ENCODE results near the gene STAP1. TPM values are rescaled to one million over a fixed set of nuclear protein-coding genes. Genes with fewer than 3 reads are reported as not detected.

STAP1 gene
- total and polyA plus RNA-seq, 12 donors = 0.15 to 0.97 TPM; not detected in 10

DNA sequence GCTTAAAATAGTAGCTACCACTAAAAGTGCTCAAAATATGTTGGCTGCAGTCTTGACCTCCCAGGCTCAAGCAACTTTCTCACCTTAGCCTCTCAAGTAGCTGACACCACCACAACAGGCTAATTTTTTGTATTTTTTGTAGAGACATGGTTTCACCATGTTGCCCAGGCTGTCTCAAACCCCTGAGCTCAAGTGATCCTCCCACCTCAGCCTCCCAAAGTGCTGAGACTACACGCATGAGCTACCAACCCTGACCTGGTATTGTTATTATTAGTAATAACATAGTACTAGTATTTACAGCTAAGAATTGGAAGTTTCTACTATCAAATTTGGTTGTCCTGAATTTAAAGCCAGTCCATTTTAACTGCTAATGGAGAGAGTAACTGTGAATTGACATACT is 18.0 kb downstream of the STAP1 start:
- 93 to 95% methylated on average over 1 of the region's 1 CpG for WGBS, 2 donors
- Histone ChIP-seq H3K4me3 (no peak overlapping the region), H3K9me3 (no peaks in the 10 kb centered on the region), H3K36me3 (no peaks in the 10 kb centered on the region), H3K4me1 (no peaks in the 10 kb centered on the region), H3K27ac (no peak overlapping the region), H3K27me3 (no peaks in the 10 kb centered on the region)
- intact Hi-C loops (cut with DNase I) = no loop called here
- DNase-seq (no peak), ATAC-seq (no peak)
- TF ChIP-seq, protein P1, sequence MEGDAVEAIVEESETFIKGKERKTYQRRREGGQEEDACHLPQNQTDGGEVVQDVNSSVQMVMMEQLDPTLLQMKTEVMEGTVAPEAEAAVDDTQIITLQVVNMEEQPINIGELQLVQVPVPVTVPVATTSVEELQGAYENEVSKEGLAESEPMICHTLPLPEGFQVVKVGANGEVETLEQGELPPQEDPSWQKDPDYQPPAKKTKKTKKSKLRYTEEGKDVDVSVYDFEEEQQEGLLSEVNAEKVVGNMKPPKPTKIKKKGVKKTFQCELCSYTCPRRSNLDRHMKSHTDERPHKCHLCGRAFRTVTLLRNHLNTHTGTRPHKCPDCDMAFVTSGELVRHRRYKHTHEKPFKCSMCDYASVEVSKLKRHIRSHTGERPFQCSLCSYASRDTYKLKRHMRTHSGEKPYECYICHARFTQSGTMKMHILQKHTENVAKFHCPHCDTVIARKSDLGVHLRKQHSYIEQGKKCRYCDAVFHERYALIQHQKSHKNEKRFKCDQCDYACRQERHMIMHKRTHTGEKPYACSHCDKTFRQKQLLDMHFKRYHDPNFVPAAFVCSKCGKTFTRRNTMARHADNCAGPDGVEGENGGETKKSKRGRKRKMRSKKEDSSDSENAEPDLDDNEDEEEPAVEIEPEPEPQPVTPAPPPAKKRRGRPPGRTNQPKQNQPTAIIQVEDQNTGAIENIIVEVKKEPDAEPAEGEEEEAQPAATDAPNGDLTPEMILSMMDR (IDR thresholded peaks at IDR 0.05) = no peak

DNA sequence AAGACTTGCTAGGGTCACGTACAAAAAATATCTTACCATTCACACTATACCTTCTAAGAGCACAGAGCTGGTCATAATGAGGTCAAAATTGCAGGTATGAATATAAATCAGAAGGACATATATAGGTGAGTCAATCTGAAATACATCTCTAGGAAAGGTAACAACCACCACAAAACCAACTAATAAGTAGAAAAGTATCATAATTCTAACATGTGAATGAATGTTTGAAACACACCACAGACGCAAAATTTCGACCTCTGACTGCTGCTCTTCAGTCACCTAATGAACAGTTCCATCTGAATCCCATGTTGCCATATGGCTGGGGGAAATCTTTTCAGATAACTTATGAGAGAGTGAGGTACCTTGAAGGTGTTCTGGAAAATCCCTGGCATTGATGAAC is 22.1 kb downstream of the STAP1 start:
- DNase-seq (no peak), ATAC-seq (no peak)
- no peaks in the 10 kb centered on the region for H3K9me3 ChIP-seq
- TF ChIP-seq, protein P1 (IDR thresholded peaks at IDR 0.05) = no peak
- 94% methylated on average over 3 of the region's 3 CpGs for WGBS, 2 donors
- H3K36me3 ChIP-seq = no peaks in the 10 kb centered on the region
- no peak overlapping the region for H3K4me3 ChIP-seq
- intact Hi-C loops (cut with DNase I) = no loop called here
- H3K4me1 ChIP-seq = no peaks in the 10 kb centered on the region
- H3K27me3 ChIP-seq = no peaks in the 10 kb centered on the region
- no peak overlapping the region for H3K27ac ChIP-seq

DNA sequence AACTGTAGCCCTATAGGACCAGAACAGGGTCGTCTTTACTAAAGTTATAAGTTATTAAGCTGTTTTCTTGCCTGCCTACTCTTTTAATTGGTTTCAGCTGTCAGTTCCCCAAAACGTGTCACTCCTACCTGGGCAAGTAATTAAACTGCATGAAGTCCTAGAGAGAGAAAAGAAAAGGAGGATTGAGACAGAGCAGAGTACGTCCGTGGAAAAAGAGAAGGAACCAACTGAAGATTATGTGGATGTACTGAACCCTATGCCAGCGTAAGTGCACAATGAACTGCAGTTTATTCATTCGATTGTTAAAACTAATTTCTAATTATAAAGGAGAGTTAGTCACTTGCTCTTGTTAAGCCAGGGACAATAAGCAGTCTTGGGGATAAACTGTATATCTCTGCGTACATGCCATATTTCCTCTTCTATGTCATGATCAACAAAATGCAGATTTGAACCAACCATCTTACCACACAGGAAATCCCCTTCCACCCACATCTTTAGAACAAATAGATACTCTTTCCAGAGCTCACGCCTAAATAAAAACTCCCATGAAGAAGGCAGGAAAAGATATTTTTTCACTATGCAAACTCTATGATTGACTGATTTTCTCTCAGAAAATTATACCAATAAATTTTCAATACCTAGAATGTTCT is 22.8 kb downstream of the STAP1 start:
- intact Hi-C loops (cut with DNase I) = no loop called here
- ATAC-seq (no peak), DNase-seq (no peak)
- WGBS, 2 donors = 71 to 74% methylated on average over 8 of the region's 8 CpGs
- no peaks in the 10 kb centered on the region for H3K4me1 ChIP-seq
- H3K27ac ChIP-seq = no peak overlapping the region
- TF ChIP-seq, protein P1 (IDR thresholded peaks at IDR 0.05) = no peak
- no peaks in the 10 kb centered on the region for H3K27me3 ChIP-seq
- no peaks in the 10 kb centered on the region for H3K9me3 ChIP-seq
- no peak overlapping the region for H3K4me3 ChIP-seq
- no peaks in the 10 kb centered on the region for H3K36me3 ChIP-seq

DNA sequence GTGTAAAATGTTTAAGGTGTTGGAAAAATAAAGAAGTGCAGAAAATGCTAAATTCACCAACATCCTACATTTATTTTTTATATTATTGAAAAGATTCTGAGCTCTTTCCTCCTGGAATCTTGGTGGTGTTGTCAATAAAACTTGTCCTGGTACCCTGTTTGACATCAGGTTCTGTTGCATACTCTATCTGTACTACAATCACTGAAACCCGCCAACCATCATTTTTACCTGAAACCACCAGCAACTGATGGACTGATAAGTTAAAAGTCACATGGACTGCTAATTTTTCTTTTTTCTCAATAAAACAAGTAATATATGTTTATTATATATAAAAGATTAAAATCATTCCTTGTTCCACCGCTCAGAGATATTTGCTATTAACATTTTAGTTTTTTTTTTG is 23.4 kb downstream of the STAP1 start:
- intact Hi-C loops (cut with DNase I) = no loop called here
- Histone ChIP-seq H3K27me3 (no peaks in the 10 kb centered on the region), H3K4me1 (no peaks in the 10 kb centered on the region), H3K36me3 (no peaks in the 10 kb centered on the region), H3K9me3 (no peaks in the 10 kb centered on the region), H3K27ac (no peak overlapping the region), H3K4me3 (no peak overlapping the region)
- no peak for DNase-seq
- no peak for ATAC-seq
- WGBS, 2 donors = 50% methylated on average over 2 of the region's 2 CpGs
- TF ChIP-seq, protein P1 (IDR thresholded peaks at IDR 0.05) = no peak

All from heart right ventricle (tissue), 16 donors.